Medulla oblongata (tissue), 1 donor: ENCODE measurements around the gene LUZP2.
A peak's percentile ranks its signal among the peaks of the same experiment; 100 is the strongest.

Experiments used
- DNase-seq: peaks from one replicate; pipeline ENCODE4 v3.0.0-alpha.2; 2015; ENCODE audit errors: extremely low spot score

The LUZP2 gene

GRCh38 chr11:24716403-24716802 lies 219.6 kb downstream of the LUZP2 start:
- DNase-seq: no peak

DNA sequence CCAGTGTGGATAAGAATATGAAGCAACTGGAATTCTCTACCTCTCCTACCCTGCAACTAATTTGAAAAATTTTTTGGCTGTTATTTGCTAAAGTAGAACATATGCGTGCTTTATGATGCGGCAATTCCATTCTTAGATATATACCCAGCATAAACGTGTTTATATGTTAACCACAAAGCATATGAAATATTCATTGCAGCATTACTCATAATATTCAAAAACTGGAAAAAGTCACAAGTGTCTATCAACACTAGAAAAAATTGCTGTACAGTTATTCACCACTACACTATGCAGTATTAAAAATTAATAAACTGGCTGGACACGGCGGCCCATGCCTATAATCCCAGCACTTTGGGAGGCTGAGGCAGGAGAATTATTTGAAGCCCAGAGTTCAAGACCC lies 226.4 kb downstream of the LUZP2 start:
- no peak for DNase-seq

DNA sequence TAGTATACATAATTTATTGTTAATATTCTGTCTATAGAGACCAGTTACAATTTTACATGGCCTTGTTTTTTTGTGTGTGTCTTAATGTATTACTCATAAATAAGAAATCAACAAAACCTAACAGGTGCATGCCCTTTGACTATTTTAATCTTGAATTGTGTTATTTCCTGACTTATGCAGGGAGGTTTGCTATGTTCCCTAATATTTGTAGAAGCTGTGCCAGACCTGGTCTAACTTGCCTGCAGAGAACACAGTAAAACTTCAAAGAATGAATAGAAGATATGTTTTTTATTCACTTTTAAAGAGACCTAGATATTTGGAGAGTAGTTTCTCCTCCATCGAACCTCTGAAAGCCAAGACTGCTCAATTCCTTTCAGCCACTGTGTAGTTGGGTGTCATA lies 234.7 kb downstream of the LUZP2 start:
- no peak for DNase-seq

DNA sequence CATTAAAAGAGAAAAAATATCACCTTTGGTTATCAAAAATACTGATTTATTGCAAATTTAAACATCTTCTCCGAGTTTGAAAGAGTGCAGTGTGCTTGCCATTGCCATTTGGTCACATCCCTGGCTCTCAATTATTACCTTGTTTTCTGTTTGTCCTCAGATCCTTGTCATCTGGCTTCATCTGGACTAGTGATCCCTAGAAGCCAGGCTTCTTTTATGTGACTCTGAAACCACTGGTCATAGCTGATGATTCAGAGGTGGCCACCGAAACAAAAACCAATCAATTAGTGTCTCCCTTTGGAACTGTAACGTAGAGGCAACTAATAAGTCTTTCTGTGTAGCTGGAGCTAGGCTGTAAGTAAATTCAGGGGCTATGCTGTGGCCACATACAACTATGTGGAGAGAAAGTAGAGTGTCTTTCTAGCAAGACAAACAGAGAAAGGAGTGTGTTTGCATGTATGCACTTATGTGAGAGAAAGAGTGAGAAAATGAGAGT lies 237.9 kb downstream of the LUZP2 start:
- no peak for DNase-seq

DNA sequence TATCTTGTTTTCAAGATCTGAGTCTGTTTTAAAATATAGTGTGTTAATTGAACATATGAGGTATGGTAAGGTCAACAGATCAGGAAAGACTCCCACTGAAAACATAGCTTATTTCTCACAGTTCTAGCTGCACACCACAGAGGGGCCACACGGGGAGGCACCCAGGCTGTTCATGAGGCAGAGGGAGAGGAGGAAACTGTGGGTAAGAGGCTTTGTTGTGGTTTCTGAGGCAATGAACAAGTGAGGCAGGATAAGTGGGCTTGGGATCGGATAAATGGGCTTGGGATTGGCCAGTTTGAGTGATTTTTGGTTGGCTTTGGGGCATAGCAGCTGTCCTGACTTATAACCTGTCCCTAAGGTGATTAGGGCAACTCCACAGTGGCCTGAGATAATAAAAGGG lies 242.1 kb downstream of the LUZP2 start:
- DNase-seq: no peak

DNA sequence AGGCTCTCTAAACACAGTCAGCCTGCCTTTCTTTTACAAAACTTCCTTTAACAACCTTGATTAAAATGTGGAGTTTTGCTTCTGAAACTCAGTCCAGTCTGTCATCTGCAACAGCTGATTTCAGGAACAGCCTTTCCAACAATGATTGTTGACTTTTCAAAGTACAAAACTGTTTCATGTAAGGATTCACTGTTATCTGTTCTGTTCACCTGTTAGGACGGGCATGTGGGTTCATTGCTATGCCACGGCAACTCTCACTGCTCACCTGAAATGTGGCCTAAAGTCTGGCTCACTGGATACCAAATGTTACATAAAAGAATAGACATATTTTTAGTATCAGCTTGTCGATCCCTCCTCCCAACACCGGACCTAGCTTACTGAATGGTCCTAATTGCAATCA lies 242.8 kb downstream of the LUZP2 start:
- DNase-seq: no peak

GRCh38 chr11:24747275-24748251 lies 250.7 kb downstream of the LUZP2 start:
- DNase-seq: no peak

GRCh38 chr11:24748261-24748660 lies 251.4 kb downstream of the LUZP2 start:
- no peak for DNase-seq

GRCh38 chr11:24754406-24754805 lies 257.6 kb downstream of the LUZP2 start:
- DNase-seq: no peak

DNA sequence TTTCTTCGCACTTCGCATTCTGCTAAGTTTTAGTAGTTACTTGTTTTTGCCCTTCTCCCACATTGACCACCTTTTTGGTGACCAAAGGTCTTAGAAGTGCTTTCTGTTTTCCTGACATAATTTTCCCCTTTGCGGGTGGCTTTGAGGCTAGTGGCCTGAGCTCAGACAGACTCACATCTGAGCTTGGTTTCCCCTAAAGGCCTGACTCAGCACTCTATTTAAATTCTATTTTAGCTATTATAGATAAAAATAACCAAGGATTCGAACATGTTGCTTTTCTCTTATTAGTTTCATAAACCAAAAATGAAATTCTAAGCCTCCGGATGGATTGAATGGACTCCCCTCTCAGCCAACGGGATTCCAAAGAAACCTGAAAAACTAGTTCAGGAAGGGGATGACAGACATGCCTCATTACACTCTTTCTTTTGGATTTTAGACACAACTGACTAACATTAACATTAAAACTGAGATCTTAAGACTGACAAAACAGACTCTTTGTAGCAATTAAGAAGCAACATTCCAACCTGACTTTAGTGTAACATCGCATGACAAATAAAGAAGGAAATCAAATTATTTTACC lies 258.5 kb downstream of the LUZP2 start:
- DNase-seq: no peak

DNA sequence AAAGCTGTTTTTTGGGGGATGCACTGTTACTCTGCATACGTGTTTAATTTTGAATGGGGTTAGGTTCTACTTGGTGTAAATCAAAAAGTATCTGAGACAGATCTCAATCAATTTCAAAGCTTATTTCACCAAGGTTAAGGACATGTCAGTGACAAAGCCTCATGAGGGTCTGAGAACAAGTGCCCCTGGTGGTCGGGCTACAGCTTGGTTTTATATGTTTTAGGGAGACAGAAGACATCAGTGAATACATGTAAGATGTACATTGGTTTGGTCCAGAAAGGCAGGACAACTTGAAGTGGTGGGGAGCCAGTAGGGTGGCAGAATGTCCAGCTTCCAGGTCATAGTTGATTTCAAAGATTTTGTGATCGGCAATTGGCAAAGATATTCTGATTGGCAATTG lies 262.9 kb downstream of the LUZP2 start:
- DNase-seq: no peak

DNA sequence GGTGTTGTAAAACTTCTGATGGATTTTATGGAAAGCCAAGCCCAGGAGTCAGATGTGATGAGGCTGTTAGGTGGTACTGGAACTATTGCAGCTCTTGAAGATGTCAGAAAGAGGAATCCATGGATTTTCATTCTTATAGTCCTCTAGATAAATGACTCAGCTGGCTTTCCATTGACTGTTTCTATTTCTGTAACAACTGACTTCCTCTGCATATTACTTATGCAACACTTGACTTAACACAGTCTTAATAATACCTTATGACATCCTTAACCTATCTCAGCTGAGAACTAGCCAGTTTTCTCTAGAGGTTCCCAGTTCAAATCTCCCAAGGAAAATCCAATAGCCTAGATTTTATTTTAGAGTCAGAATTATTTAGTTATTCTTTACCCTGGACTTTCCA lies 263.8 kb downstream of the LUZP2 start:
- DNase-seq: no peak

DNA sequence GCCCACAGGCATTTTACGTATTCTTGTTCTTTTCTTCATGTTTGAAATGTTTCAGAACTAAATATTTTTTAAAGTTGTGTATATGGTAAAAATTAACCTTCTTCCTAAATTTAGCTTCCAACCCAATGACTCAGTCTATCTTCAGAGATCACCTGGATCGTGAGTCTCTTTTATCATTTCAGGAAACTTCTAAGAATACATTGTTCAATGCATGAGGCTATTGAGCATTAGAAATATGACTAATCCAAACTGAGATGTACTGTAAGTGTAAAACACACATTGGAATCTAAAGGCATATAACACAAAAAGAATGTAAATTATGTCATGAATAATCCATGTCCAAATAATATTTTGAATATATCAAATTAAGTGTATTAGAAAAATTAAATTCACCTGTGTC lies 265.2 kb downstream of the LUZP2 start:
- DNase-seq: no peak

DNA sequence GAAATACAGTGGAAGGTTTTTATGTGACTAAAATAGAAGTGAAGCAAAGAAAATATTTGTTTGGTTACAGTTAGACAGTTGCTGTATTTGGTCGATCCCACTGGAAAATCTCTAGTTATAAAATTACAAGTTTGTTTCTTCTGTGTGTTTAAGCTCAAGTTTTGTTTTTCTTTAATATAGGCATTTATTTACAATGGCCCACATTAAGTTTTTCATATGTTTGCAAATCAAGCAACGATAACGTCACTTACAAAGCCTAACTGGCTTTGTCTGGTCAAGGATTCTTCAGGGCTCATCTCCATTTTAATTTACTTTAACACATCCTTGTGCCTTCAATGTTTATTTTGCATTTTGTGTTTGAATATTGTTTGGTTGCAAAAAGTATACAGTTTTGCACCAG lies 270.6 kb downstream of the LUZP2 start:
- no peak for DNase-seq

DNA sequence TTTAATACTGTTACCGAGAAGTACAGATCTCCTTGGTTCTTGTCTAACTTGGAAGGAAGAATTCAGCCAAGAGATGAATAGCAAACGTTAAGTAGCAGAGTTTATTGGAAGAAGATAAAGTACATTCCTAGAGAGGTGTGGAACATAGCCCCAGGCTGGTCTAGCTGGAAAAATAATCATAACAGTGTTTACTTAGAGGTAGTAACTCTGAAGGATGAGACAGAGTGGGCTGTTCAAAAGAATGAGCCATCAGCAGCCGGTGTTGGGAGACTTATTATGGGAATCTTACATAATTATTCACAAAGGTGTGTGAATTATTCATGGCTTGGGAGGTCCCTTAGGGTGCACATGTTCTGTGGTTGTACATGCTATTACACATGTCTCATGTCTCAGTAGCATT lies 276.5 kb downstream of the LUZP2 start:
- DNase-seq: no peak

DNA sequence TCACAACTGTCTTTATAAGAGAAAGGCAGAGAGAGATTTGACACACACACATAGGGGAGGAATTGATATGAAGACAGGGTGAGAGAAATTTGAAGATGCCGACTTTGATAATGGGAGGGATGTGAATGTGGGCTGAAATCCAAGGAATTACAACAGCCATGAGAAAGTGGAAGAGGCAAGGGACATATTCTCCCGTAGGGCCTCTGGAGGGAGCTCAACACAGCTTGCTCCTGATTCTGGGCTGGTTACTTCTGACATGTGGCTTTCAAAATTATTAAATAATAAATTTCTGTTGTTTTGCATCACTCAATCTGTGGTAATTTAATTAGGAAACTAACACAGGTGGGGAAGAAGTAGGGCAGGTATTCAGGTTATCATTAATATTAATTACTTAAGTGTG lies 282.9 kb downstream of the LUZP2 start:
- no peak for DNase-seq

DNA sequence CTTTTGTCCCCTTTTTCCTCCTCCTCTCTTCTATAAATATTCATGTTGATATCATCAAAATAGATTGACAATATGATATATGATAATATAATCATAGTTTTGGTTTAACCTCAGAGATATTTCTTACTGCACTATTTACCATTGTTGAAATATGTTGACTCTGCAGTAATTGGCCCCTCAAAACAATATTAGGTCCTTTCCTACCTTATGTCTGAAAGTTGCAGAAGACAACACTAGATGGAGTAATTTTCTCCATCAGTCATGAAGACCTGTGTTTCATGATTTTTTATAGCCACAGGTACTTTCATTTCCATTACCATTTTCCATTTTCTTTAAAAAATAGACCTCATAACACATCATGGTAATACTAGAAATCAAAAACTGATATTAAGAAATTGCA lies 284.4 kb downstream of the LUZP2 start:
- no peak for DNase-seq

DNA sequence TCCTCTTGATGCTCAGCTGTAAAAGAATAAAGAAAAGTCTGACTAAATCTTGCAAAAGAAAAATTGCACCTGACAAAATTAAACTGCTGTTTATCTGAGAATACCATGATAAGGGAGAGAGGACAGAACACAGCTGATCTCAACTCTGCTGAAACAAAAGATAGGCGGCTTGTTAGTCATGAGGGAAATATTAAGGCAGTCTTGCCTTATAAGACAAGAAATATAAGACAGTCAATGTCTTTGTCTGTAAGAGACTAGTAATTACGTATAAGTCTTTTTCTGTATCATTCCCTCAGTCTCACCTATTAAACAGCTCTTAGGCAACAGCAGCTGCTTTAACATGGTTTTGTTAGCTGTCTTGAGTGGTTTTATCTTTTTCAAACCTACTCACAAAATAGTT lies 296.6 kb downstream of the LUZP2 start:
- no peak for DNase-seq

- no peak for DNase-seq
Observed at GRCh38 chr11:24794064-24794463, 297.2 kb downstream of the LUZP2 start.

GRCh38 chr11:24805671-24806070 lies 308.8 kb downstream of the LUZP2 start:
- DNase-seq: no peak

GRCh38 chr11:24808173-24808572 lies 311.3 kb downstream of the LUZP2 start:
- no peak for DNase-seq

GRCh38 chr11:24819006-24819405 lies 322.2 kb downstream of the LUZP2 start:
- peak; percentile 34 for DNase-seq

DNA sequence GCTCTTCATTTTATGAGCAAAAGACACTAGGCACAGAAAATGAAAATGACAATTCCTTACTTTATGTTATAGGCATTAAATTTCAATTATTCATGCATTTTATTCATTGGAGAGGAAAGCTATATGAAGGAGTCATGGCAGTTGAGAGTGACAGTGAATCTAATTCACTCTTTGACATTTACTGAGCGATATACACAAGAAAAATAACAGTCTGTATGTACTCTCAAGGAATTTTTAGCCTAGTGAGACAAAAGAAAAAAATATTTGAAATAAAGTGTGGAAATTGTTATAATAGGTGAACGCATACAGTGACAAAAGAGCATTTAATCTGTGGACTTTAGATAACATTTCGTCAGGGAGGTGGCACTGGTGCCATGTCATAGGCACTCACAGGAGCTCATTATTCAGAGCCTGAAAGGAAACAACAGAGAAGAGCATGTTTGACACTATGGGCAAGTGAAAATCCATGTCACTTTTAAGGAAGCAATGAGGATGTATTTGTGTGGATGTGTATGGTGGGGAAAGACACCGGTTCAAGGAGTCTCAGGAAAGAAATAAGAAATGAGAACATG lies 323.1 kb downstream of the LUZP2 start:
- DNase-seq: peak; percentile 10
